GM12878 (cell line): ENCODE measurements around the gene ARID1A. TPM values are rescaled to one million over a fixed set of nuclear protein-coding genes. Genes with fewer than 3 reads are reported as not detected.

Experiments
- ATAC-seq: fragments of 200-7000 bp; cut with Tn5 transposase; 3 replicates; pipeline ENCODE4 v1.9.1; 2020; ENCODE audit warnings: mild to moderate bottlenecking, moderate library complexity
- BruUV-seq: library from RNA; stranded (reverse); fragments of 400-500 nt; replicated peaks from 2 replicates; lab custom pipeline; 2021; lab: Mats Ljungman, UMichigan
- CTCF ChIA-PET: fragments of 300-600 bp; sonication (Branson Sonifier 250); formaldehyde crosslinking; extraction: SDS; loops from one replicate; lab custom pipeline; 2021; ENCODE audit warnings: inconsistent platforms; lab: Yijun Ruan, JAX
- POLR2A ChIA-PET: fragments of 350-600 bp; formaldehyde crosslinking; extraction: SDS; loops from one replicate; lab custom pipeline; 2021; ENCODE audit warnings: inconsistent platforms; lab: Charles Lee
- RAD21 ChIA-PET: fragments of 300-600 bp; sonication (Branson Sonifier 250); formaldehyde crosslinking; loops from one replicate; lab custom pipeline; 2023; ENCODE audit warnings: antibody characterized with exemption; ENCODE audit not compliant: unreplicated experiment; lab: Charles Lee
- SMC1A ChIA-PET: fragments of 300-600 bp; sonication (Branson Sonifier 250); formaldehyde crosslinking; loops from one replicate; lab custom pipeline; 2023; ENCODE audit not compliant: unreplicated experiment, uncharacterized antibody; lab: Charles Lee
- DNase-seq: peaks from one replicate; pipeline ENCODE4 v3.0.0-alpha.2; 2011; ENCODE audit warnings: low read depth, low spot score
- FAIRE-seq: peaks from 3 replicates; lab custom pipeline; 2011; peaks lifted over from hg19 to GRCh38; lab: Jason Lieb, UNC
- H2AFZ ChIP-seq: 2 replicates; pipeline ENCODE4 v1.6.0; 2011; ENCODE audit warnings: low read depth, low read length, control low read depth; ENCODE audit not compliant: control insufficient read depth
- H3K27ac ChIP-seq: 2 replicates; pipeline ENCODE4 v1.5.1; 2011; ENCODE audit warnings: control low read depth; ENCODE audit not compliant: control insufficient read depth, insufficient read depth
- H3K27me3 ChIP-seq, 2 experiments: replicated peaks in 1 of 2; 2 replicates each; pipeline versions ENCODE4 v1.6.0 to v1.6.1; 2011; ENCODE audit warnings: low read length in 1 of 2; ENCODE audit not compliant: control insufficient read depth in 2 of 2, insufficient read depth in 2 of 2
- H3K36me3 ChIP-seq, 2 experiments: 2 replicates each; pipeline ENCODE4 v1.5.1; 2011; ENCODE audit warnings: low read length in 1 of 2; ENCODE audit not compliant: control insufficient read depth in 2 of 2, insufficient read depth in 2 of 2
- H3K4me1 ChIP-seq: 2 replicates; pipeline ENCODE4 v1.6.1; 2011; ENCODE audit warnings: mild to moderate bottlenecking, low read length, moderate library complexity, mixed read lengths; ENCODE audit not compliant: control insufficient read depth, insufficient read depth
- H3K4me2 ChIP-seq: 2 replicates; pipeline ENCODE4 v1.6.0; 2011; ENCODE audit warnings: control low read depth; ENCODE audit not compliant: control insufficient read depth, insufficient read depth
- H3K4me3 ChIP-seq: fragments of 200-600 bp; sonication (generic); 2 replicates; pipeline ENCODE4 v1.5.1; 2016
- H3K79me2 ChIP-seq: 2 replicates; pipeline ENCODE4 v1.6.0; 2011; ENCODE audit warnings: low read length; ENCODE audit not compliant: control insufficient read depth, insufficient read depth
- H3K9ac ChIP-seq: 2 replicates; pipeline ENCODE4 v1.8.0; 2011; ENCODE audit warnings: low read length, control low read depth, mixed read lengths; ENCODE audit not compliant: control insufficient read depth, insufficient read depth
- H3K9me3 ChIP-seq: replicated peaks from 3 replicates; pipeline ENCODE4 v1.5.1; 2011; ENCODE audit warnings: mild to moderate bottlenecking, low read length; ENCODE audit not compliant: control insufficient read depth, insufficient read depth
- H4K20me1 ChIP-seq: 2 replicates; pipeline ENCODE4 v1.6.0; 2011; ENCODE audit not compliant: control insufficient read depth, insufficient read depth
- CHD1 ChIP-seq: IDR thresholded peaks from 2 replicates; pipeline ENCODE4 v1.6.1; 2012; ENCODE audit warnings: low read depth, low read length, improper control_type of control experiment
- EED ChIP-seq: sonication (generic); IDR thresholded peaks from 2 replicates; pipeline ENCODE4 v1.6.1; 2016; ENCODE audit warnings: antibody characterized with exemption, low read depth
- ESRRA ChIP-seq: IDR thresholded peaks from 2 replicates; pipeline ENCODE4 v1.6.1; 2012; ENCODE audit warnings: mild to moderate bottlenecking, low read length, improper control_type of control experiment
- ETV6 ChIP-seq, 2 experiments: fragments of 450-650 bp in 1 of 2; IDR thresholded peaks in 1 of 2; conservative IDR thresholded peaks in 1 of 2; 2 replicates each; pipeline ENCODE4 v1.6.1; 2014; ENCODE audit warnings: antibody characterized with exemption in 1 of 2, borderline replicate concordance in 1 of 2, low read depth in 1 of 2, mild to moderate bottlenecking in 1 of 2, moderate library complexity in 1 of 2
- GABPA ChIP-seq: IDR thresholded peaks from 2 replicates; pipeline ENCODE4 v1.6.1; 2014; ENCODE audit warnings: antibody characterized with exemption, low read depth, mild to moderate bottlenecking, inconsistent platforms
- KAT2A ChIP-seq: conservative IDR thresholded peaks from 2 replicates; pipeline ENCODE4 v1.6.1; 2011; ENCODE audit warnings: low read depth, low read length; ENCODE audit not compliant: control insufficient read depth
- KLF5 ChIP-seq: fragments of 450-650 bp; IDR thresholded peaks from 2 replicates; pipeline ENCODE4 v1.6.1; 2014; ENCODE audit warnings: mild to moderate bottlenecking; ENCODE audit not compliant: partially characterized antibody
- MTA2 ChIP-seq: fragments of 450-650 bp; IDR thresholded peaks from 2 replicates; pipeline ENCODE4 v1.6.1; 2016; ENCODE audit warnings: low read depth, mild to moderate bottlenecking, moderate library complexity
- MYB ChIP-seq: fragments of 150-350 bp; IDR thresholded peaks from 2 replicates; pipeline ENCODE4 v1.6.1; 2014; ENCODE audit warnings: mild to moderate bottlenecking, low read depth, low read length, borderline replicate concordance
- RELB ChIP-seq: fragments of 450-650 bp; IDR thresholded peaks from 2 replicates; pipeline ENCODE4 v1.6.1; 2017; ENCODE audit warnings: low read depth, mild to moderate bottlenecking, moderate library complexity
- ZNF592 ChIP-seq: fragments of 450-650 bp; IDR thresholded peaks from 2 replicates; pipeline ENCODE4 v1.6.1; 2017; ENCODE audit warnings: mild to moderate bottlenecking, moderate library complexity
- WGBS: methylation state at CpG from one replicate; pipeline ENCODE4 v1.1.6; 2016; ENCODE audit warnings: low lambda C conversion rate; ENCODE audit not compliant: insufficient replicate concordance, insufficient coverage; ENCODE audit errors: missing lambda C conversion rate; 5-methylcytosine and 5-hydroxymethylcytosine counted together
- in situ Hi-C: fragments of 300-500 bp; cut with MboI; formaldehyde crosslinking; loops from 9 replicates; pipeline ENCODE4 v1.14.3; 2018; ENCODE audit warnings: mixed read lengths
- intact Hi-C: fragments of 100-400 bp; cut with micrococcal nuclease; formaldehyde crosslinking; loops from one replicate; pipeline ENCODE4 v1.14.2; 2022; ENCODE audit not compliant: unreplicated experiment
- polyA plus RNA-seq, 11 experiments: library from polyadenylated mRNA; depleted of rRNA in 4 of 11; unstranded in 6 of 11; stranded (reverse) in 5 of 11; fragments of >200 nt; fragmentation: Nextera tagmentation in 4 of 11; fragmentation: Illumina TruSeq in 1 of 11; extraction: Ambion mirVana in 4 of 11; extraction: Trizol in 1 of 11; gene quantifications; 1 replicate in 1 of 11; 2 replicates in 10 of 11; pipeline versions ENCODE4 v1.2.1 to v1.2.3, GENCODE V29; 2011 to 2016; ENCODE audit warnings: inconsistent platforms in 2 of 11, missing spikeins in 2 of 11, low read depth in 1 of 11
- total RNA-seq, 4 experiments: library from RNA; depleted of rRNA in 3 of 4; stranded (reverse); fragments of >200 nt in 3 of 4; fragmentation: Illumina TruSeq in 1 of 4; extraction: Trizol in 1 of 4; gene quantifications; 2 replicates each; pipeline versions ENCODE4 v1.2.1 to v1.2.3, GENCODE V29; 2013 to 2021

ARID1A gene
- total and polyA plus RNA-seq, 10 of the 15 experiments (the other 5 are each of a cell fraction or from before 2014, with no cell fraction given) = 10.0 to 98.0 (median 23.5) TPM

- TF ChIP-seq ZNF592 = no peak
- no peak for TF ChIP-seq EED
- TF ChIP-seq ESRRA = no peak
- TF ChIP-seq MYB = no peak
- TF ChIP-seq KLF5 = no peak
Observed at GRCh38 chr1:26664802-26665201, 31.0 kb upstream of the ARID1A start (continued).

GRCh38 chr1:26666855-26667254, 29.0 kb upstream of the ARID1A start:
- Histone ChIP-seq H4K20me1 (no peaks in the 10 kb centered on the region), H3K27me3 (no peaks in the 10 kb centered on the region), H3K4me3 (no peak overlapping the region), H3K79me2 (no peaks in the 10 kb centered on the region), H3K9ac (no peak overlapping the region), H3K4me2 (no peak overlapping the region), H3K27ac (no peak overlapping the region), H3K36me3 (no peaks in the 10 kb centered on the region), H3K4me1 (no peaks in the 10 kb centered on the region), H2AFZ (no peak overlapping the region)
- 100% methylated on average over 1 of the region's 1 CpG for WGBS
- intact Hi-C loops = no loop called here
- POLR2A ChIA-PET = interaction anchor here (0.8 kb wide), 1 partner anchor 51 kb away, joined by 3 read pairs; no protein-coding TSS in a partner anchor
- FAIRE-seq (no peak), ATAC-seq (no peak)
- BruUV-seq = no TSS peak
- no peak for TF ChIP-seq RELB
- no peak for TF ChIP-seq MTA2
- no peak for TF ChIP-seq KAT2A
- TF ChIP-seq CHD1 = no peak
- no peak for TF ChIP-seq ETV6 (conservative IDR thresholded peaks at IDR 0.05 in 1 of 2, IDR thresholded peaks at IDR 0.05 in 1 of 2; ENCODE audit: borderline replicate concordance in 1 of 2, low read depth in 1 of 2)
- TF ChIP-seq GABPA = no peak
- TF ChIP-seq, all 136 proteins: peak for 0
- H3K9me3 ChIP-seq = no peaks in the 10 kb centered on the region
- ChIA-PET RAD21 (interaction anchor here (1.8 kb wide), 1 partner anchor 10 kb away, joined by 5 read pairs; no protein-coding TSS in a partner anchor), CTCF (interaction anchor here (0.8 to 4.2 kb wide), 5 partner anchors 10 to 124 kb away, joined by 3 to 19 read pairs (median 3); no protein-coding TSS in a partner anchor), SMC1A (interaction anchor here (0.6 to 2.0 kb wide), 4 partner anchors 10 to 222 kb away, joined by 3 to 12 read pairs (median 4); no protein-coding TSS in a partner anchor)
- in situ Hi-C loops = no loop called here
- no peak for DNase-seq
